Lung microvascular endothelial cell (primary cell): ENCODE data around the gene CATSPERD. TPM values are rescaled to one million over a fixed set of nuclear protein-coding genes. Genes with fewer than 3 reads are reported as not detected.

ENCODE experiments used
- DNase-seq, 2 donors: peaks; one replicate each; pipeline versions ENCODE4 v3.0.0 to v3.0.0-alpha.2; 2010; ENCODE audit warnings: low read depth in 2 of 2
- total RNA-seq: library from RNA; depleted of rRNA; stranded (reverse); fragments of >200 nt; gene quantifications from 2 replicates; pipeline ENCODE4 v1.2.1, GENCODE V29; 2014

The CATSPERD gene, protein sequence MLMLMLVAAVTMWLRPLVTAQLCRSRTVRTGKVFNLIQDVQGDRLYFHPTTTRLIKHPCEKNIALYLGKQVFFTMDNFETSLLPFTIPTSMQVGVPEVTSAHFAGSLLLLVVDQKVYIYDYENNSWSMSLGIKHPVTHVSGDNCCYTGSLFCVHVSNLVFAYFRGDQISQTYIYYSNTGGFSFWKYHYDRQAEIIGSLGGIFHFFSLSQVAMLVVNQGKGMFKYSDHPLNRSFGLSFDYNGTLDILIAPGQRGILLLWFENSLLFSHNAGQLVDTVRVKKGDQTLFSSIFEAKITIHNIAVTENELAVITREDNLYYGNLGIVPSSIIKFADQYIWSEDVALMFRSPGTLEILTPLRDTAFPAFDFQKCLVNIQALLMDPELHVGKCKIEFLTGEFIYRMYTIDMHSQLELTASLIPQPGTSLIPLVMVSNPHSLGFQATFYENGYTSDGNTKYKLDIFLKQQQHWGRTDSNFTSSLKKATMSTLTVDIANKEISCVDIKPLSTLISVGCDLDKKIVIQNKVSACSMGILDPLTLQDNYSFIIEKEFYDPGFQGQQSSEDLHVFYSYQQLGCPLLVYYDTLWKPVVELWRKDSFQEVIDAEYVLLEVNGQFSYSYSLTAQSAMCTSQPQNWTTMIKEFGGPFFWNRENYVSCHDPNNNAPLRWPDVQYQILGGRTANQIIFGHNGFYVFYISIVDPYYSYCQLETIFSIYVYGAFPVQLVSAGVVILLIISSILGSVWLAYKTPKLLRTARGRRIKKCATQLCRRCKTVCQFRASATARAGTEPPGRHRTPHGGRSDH
- total RNA-seq, result not detected in 2 replicates

DNA sequence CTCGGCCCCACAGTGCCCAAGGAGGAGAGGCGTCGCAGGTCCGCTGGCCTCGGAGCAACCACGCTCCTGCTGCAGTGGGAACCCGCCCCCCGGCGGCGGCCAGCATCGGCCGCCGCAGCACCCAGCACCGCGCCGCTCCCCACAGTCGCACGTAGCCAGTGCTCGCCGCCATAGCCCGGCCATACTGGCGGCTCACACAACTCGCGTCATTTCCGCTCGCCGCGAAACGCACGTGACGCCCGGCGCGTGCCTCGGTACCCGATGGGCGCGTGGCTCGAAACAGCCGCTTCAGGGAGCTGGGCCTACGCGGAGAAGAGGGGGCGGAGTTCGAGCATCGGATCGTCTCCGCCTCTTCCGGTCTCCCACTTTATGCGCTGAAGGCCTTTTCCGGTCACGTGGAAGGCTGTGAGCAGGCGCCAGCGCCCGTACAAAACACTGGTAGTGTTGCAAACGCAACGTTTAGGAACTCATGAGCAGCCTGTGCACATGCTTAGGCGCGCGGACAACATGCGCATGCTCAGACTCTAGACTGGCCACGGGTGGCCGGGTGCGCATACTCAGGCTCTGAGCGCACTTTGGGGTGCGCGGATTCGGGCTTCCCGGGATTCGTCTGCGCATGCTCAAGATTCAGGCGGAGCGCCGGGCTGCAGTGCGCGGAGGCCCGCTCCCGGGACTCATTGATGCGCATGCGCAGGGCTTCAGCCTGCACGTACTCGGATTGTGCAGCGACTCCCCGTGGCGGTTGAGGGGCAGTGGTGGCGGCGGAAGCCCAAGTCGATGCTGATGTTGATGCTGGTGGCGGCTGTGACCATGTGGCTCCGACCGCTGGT, at the start of gene CATSPERD, which contains the start of gene LONP1:
Gene CATSPERD, plus strand, starts transcription at position 677 of the 830 bp plus-strand sequence. Its CDS starts 101 bp downstream, at position 778.
Gene LONP1, minus strand, starts transcription at position 186 of the 830 bp plus-strand sequence. Its CDS starts 14 bp downstream, at position 172.
- DNase-seq, result peak; percentile 99

DNA sequence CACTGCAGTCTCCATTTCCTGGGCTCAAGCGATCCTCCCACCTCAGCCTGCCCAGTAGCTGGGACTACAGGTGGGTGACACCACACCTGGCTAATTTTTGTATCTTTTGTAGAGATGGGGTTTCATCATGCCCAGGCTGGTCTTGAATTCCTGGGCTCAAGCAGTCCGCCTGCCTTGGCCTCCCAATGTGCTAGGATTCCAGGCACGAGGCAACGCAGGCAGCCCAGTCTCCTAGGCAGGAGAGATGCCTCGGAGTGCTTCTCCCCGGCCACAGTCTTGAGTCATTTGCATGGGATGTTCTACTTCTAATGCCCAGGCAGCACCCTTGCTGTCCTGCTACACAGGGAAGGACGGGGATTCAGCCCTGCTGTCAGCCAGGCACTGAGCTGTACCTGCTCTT, 48.8 kb upstream of the CATSPERD start:
- no peak for DNase-seq

GRCh38 chr19:5672708-5673459, 47.6 kb upstream of the CATSPERD start:
- no peak for DNase-seq

DNA sequence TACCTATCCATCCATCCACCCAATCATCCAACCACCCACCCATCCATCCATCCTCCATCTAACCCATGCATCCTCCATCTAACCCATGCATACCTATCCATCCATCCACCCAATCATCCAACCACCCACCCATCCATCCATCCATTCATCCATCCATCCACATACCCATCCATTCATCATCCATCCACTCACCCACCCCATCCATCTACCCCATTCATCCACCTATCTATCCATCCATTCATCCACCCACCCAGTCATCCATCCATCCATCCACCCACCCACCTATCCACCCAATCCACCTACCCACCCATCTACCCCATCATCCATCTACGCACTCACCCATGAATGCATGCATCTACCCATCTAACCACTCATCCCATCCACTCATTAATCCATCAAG, 46.7 kb upstream of the CATSPERD start:
- no peak for DNase-seq

DNA sequence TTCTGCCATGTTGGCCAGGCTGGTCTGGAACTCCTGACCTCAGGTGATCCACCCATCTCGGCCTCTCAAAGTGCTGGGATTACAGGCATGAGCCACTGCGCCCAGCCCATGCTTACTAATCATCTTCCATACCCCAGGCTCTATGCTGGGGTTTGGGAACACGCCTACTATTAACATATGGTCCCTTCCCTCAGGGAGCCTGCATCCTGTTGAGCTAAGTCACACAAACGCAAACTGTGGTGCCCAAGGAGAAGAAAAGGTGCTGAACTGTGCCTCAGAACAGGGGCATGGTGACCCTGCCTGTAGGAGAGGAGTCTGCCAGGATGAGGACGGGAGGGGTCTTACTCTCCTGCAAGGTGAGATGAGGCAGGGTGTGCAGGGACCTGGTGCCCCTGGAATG, 45.7 kb upstream of the CATSPERD start:
- DNase-seq, result no peak

- no peak for DNase-seq
Observed at GRCh38 chr19:5676105-5676771, 44.2 kb upstream of the CATSPERD start.

DNA sequence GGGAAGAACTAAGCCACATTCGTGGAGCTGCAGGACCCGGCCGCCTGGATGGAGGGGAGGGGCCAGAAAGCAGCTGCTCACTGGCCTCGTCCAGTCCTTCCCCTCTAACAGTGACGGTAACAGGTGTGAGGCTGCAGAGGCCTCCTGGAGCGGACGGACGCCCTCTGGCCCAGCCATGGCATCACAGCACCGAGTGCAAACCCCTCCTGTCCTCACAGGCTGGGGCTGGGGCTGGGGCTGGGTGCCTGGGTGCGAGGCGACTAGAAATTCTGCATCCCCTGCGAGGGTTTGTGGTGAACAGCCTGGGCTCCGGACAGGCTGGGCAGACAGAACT, 43.7 kb upstream of the CATSPERD start:
- DNase-seq, result no peak

- no peak for DNase-seq
Observed at GRCh38 chr19:5677136-5677535, 43.3 kb upstream of the CATSPERD start.

GRCh38 chr19:5677580-5677979, 42.9 kb upstream of the CATSPERD start:
- no peak for DNase-seq

DNA sequence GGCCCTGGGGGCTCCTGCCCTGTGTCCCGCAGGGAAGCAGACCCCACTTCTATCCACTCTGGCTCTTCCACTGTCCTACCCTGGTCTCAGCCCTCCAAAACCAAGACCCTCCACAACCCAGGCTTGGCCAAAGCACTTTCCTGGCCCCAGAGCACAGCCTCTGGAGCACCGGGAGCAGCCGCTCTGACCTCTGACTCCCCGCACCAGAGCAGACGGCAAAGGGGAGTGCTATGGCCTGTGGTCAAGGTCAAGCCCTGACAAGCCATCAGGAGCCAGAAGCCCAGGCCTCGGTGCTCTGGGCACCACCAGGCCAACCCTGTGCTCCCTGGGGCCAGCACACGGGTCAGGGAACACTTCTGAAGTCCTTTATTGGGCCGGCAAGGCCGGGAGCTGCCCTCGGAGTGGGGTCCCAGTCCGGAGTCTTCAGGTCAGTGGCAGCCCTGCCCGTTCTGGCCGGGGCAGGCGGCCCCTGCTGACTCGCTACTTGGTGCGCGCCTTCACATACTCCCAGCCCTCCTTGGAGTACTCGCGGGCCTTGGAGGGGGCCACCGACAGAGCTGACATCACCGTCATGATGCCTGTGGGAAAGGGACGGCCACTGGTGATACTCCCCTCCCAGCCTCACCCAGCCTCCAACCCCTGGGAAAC, 42.2 kb upstream of the CATSPERD start:
- DNase-seq, result no peak

- no peak for DNase-seq
Observed at GRCh38 chr19:5679289-5680083, 41.0 kb upstream of the CATSPERD start.

- peak; percentile 38 to 70 for DNase-seq
Observed at GRCh38 chr19:5680084-5680436, 40.4 kb upstream of the CATSPERD start.

DNA sequence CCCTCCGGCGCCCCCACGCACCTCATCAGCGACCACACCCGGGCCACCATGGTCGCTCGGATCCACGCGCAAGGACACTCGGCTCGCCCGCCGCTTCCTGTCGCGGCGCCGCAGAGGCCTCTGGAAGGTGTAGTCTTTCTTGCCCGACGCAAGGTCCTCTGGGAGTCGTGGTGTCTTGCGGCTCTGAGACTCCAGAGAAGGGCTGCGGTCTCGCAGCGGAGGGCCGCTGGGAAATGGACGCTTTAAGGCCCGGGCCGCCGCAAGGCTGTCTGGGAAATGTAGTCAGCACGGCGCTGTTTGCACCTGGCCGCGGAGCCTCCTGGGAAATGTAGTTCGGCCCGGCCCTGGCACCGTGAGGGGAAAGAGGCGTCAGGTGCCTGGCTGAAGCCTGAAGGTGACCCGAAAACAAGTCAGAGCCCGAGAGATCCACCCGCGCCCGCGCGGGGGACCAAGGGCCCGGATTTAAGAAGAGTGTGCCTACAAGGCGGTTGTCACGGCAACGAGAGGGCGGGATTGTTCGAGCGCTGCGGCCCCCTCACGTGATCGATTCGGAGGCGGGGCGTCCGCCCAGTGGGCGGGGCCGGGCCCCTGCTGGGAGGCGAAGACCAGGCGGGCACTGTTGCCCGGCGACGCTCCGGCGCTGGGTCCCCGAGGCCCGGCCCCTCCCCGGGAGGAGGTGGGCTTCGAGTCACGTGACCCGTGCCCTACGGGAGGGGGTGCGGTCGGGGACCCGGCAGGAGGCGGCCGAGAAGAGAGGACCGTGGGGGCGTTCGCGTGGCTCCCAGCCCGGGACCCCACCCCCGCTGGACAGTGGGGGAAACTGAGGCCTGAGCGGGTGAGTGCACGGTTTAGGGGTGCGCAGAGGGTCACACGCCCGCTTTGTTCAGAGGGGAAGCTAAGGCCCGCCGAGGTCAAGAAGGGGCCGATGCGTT, 39.7 kb upstream of the CATSPERD start, which contains the start of the genes HSD11B1L and MICOS13:
Gene HSD11B1L, plus strand, starts transcription at position 591 of the 932 bp plus-strand sequence. CDS start 3,806 bp downstream, outside the sequence.
Gene MICOS13, minus strand, starts transcription at position 80 of the 932 bp plus-strand sequence. Its CDS starts 30 bp downstream, at position 50.
- peak; percentile 98 to 99 for DNase-seq

GRCh38 chr19:5681391-5682106, 38.9 kb upstream of the CATSPERD start:
- DNase-seq, result no peak

DNA sequence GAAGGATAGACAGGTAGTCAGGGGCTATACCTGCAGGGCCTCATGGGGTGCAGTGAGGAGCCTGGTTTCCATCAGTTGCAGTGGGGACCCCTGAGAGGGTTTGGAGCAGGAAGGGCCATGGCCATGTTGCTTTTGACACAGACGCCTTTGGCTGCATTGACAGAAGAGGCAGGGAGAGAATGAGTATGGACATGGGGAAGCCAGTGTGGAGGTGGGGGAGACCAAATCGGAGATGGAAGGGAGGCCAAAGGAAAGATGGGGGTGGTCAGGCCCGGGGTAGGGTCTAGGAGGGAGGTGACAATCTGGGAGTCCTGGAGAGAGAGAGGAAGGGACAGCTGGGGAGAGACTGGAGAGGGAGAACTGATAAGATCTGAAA, 38.3 kb upstream of the CATSPERD start:
- DNase-seq, result no peak

DNA sequence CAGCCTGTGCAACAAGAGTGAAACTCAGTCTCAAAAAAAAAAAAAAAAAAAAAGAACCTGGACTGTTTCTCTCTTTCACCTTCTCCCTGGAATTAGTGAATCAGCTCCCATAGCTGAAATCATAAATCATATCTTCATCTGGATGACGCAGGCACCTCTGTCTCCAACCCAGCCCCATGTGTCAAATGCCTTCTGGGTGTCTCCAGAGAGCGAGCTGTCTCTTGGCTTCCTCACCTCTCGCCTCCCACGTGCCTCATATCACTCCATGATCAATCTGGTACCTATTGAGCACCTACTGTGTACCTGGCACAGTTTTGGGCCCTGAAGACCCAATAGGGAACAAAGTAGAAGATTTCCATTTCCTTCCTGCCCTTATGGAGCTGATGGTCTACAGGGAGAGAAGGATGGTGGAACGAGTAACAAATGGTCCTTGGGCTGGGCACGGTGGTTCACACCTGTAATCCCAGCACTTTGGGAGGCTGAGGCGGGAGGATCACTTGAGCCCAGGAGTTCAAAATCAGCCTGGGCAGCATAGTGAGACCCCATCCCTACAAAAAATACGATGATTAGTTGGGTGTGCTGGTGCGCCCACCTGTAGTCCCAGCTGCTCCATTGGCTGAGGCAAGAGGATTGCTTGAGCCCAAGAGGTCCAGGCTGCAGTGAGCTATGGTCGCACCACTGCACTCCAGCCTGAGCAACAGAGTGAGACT, 37.1 kb upstream of the CATSPERD start:
- DNase-seq, result no peak
